MM.1S (cell line): ENCODE results near the gene TMEM240.

ENCODE experiments used
- DNase-seq: peaks from one replicate; pipeline ENCODE4 v3.0.0-alpha.2; 2015
- H2AFZ ChIP-seq: fragments of 300-600 bp; sonication (generic); 2 replicates; pipeline ENCODE4 v1.6.0; 2016; ENCODE audit warnings: antibody characterized with exemption, low read length
- H3F3A ChIP-seq: fragments of 300-600 bp; sonication (generic); 2 replicates; pipeline ENCODE4 v1.6.1; 2016; ENCODE audit warnings: mild to moderate bottlenecking, antibody characterized with exemption, low read length, moderate library complexity, mixed read lengths; ENCODE audit not compliant: insufficient read depth
- H3K27ac ChIP-seq: fragments of 300-600 bp; sonication (generic); 2 replicates; pipeline ENCODE4 v1.5.1; 2016; ENCODE audit warnings: mild to moderate bottlenecking, low read length
- H3K27me3 ChIP-seq: fragments of 300-600 bp; sonication (generic); replicated peaks from 2 replicates; pipeline ENCODE4 v1.6.0; 2016; ENCODE audit warnings: low read length; ENCODE audit not compliant: insufficient read depth
- H3K36me3 ChIP-seq: fragments of 300-600 bp; sonication (generic); replicated peaks from 2 replicates; pipeline ENCODE4 v1.6.1; 2016; ENCODE audit warnings: mild to moderate bottlenecking, low read length, mixed read lengths; ENCODE audit not compliant: insufficient read depth
- H3K4me1 ChIP-seq: fragments of 300-600 bp; sonication (generic); 2 replicates; pipeline ENCODE4 v1.6.1; 2016; ENCODE audit warnings: low read length, mixed read lengths
- H3K4me2 ChIP-seq: fragments of 300-600 bp; sonication (generic); 2 replicates; pipeline ENCODE4 v1.6.0; 2016; ENCODE audit warnings: low read depth, low read length
- H3K4me3 ChIP-seq: fragments of 300-600 bp; sonication (generic); 2 replicates; pipeline ENCODE4 v1.5.1; 2016; ENCODE audit warnings: low read length, mixed read lengths
- H3K79me2 ChIP-seq: fragments of 300-600 bp; sonication (generic); 2 replicates; pipeline ENCODE4 v1.6.1; 2016; ENCODE audit warnings: mixed run types, low read length, mixed read lengths
- H3K9ac ChIP-seq: fragments of 300-600 bp; sonication (generic); 2 replicates; pipeline ENCODE4 v1.6.1; 2016; ENCODE audit warnings: low read length, mixed read lengths
- H3K9me2 ChIP-seq: fragments of 300-600 bp; sonication (generic); replicated peaks from 2 replicates; pipeline ENCODE4 v1.6.1; 2016; ENCODE audit warnings: mild to moderate bottlenecking, low read length, mixed read lengths; ENCODE audit not compliant: insufficient read depth
- H3K9me3 ChIP-seq: fragments of 300-600 bp; sonication (generic); replicated peaks from 2 replicates; pipeline ENCODE4 v1.6.1; 2016; ENCODE audit warnings: mild to moderate bottlenecking, low read length, mixed read lengths; ENCODE audit not compliant: insufficient read depth
- H4K20me1 ChIP-seq: fragments of 300-600 bp; sonication (generic); 2 replicates; pipeline ENCODE4 v1.6.1; 2016; ENCODE audit warnings: mild to moderate bottlenecking, low read length, moderate library complexity, mixed read lengths; ENCODE audit not compliant: insufficient read depth
- CTCF ChIP-seq: fragments of 300-600 bp; sonication (generic); IDR thresholded peaks from 2 replicates; pipeline ENCODE4 v1.5.1; 2016; ENCODE audit warnings: antibody characterized with exemption, low read length, mixed read lengths
- EZH2 ChIP-seq: fragments of 300-600 bp; sonication (generic); optimal IDR thresholded peaks from 2 replicates; pipeline ENCODE3; 2017; ENCODE audit warnings: low read depth, mild to moderate bottlenecking, antibody characterized with exemption, low read length, mixed read lengths
- EZH2phosphoT487 ChIP-seq: fragments of 300-600 bp; sonication (generic); IDR thresholded peaks from 2 replicates; pipeline ENCODE4 v1.6.1; 2018; ENCODE audit warnings: antibody characterized with exemption, low read length

TMEM240 gene

GRCh38 chr1:1491601-1492000, 48.8 kb downstream of the TMEM240 start:
- H3K4me2 ChIP-seq: no peak overlapping the region
- TF ChIP-seq EZH2phosphoT487 (no peak), CTCF (no peak), EZH2 (no peak)
- peaks cover 13% of the 10 kb centered on the region; the same call in 1 of the 2 replicates for H3K36me3 ChIP-seq
- H3K4me1 ChIP-seq: no peaks in the 10 kb centered on the region
- no peak overlapping the region for H3K9ac ChIP-seq
- H3K9me3 ChIP-seq: no peaks in the 10 kb centered on the region
- no peak overlapping the region for H3K4me3 ChIP-seq
- DNase-seq: no peak
- no peaks in the 10 kb centered on the region for H3K9me2 ChIP-seq
- H4K20me1 ChIP-seq: no peaks in the 10 kb centered on the region
- H3F3A ChIP-seq: no peaks in the 10 kb centered on the region
- no peak overlapping the region for H2AFZ ChIP-seq
- no peaks in the 10 kb centered on the region for H3K79me2 ChIP-seq
- H3K27ac ChIP-seq: no peak overlapping the region
- H3K27me3 ChIP-seq: no peaks in the 10 kb centered on the region

- no peaks in the 10 kb centered on the region for H3K9me2 ChIP-seq
- peaks cover 13% of the 10 kb centered on the region; the same call in 1 of the 2 replicates for H3K36me3 ChIP-seq
- H3K4me2 ChIP-seq: no peak overlapping the region
- no peaks in the 10 kb centered on the region for H3K9me3 ChIP-seq
- H3K27me3 ChIP-seq: no peaks in the 10 kb centered on the region
- no peaks in the 10 kb centered on the region for H3F3A ChIP-seq
- H3K27ac ChIP-seq: no peak overlapping the region
- H3K4me1 ChIP-seq: no peaks in the 10 kb centered on the region
- no peak for TF ChIP-seq EZH2
- TF ChIP-seq EZH2phosphoT487: no peak
- TF ChIP-seq CTCF: no peak
- H3K79me2 ChIP-seq: no peaks in the 10 kb centered on the region
- no peak overlapping the region for H3K4me3 ChIP-seq
- no peaks in the 10 kb centered on the region for H4K20me1 ChIP-seq
- H3K9ac ChIP-seq: no peak overlapping the region
- no peak overlapping the region for H2AFZ ChIP-seq
- DNase-seq: no peak
These were observed 49.7 kb downstream of the TMEM240 start for GRCh38 chr1:1490633-1491230.

- Histone ChIP-seq H3K36me3 (peaks cover 13% of the 10 kb centered on the region; the same call in 1 of the 2 replicates), H3K4me3 (no peak overlapping the region), H3K4me1 (no peaks in the 10 kb centered on the region), H3K9ac (no peak overlapping the region), H3F3A (no peaks in the 10 kb centered on the region), H3K79me2 (no peaks in the 10 kb centered on the region), H4K20me1 (no peaks in the 10 kb centered on the region), H2AFZ (no peak overlapping the region), H3K4me2 (no peak overlapping the region), H3K9me3 (no peaks in the 10 kb centered on the region), H3K27ac (no peak overlapping the region), H3K9me2 (no peaks in the 10 kb centered on the region), H3K27me3 (no peaks in the 10 kb centered on the region)
- no peak for TF ChIP-seq EZH2
- TF ChIP-seq CTCF: no peak
- TF ChIP-seq EZH2phosphoT487: no peak
- DNase-seq: no peak
These were observed 50.6 kb downstream of the TMEM240 start for GRCh38 chr1:1489861-1490260.
